GM12878 (cell line): ENCODE measurements around the gene RACK1.
A peak's percentile ranks its signal among the peaks of the same experiment; 100 is the strongest.

Experiments used
- CBFB ChIP-seq: IDR thresholded peaks from 2 replicates; pipeline ENCODE4 v1.6.1; 2016; ENCODE audit warnings: antibody characterized with exemption, low read depth
- CREM ChIP-seq: IDR thresholded peaks from 2 replicates; pipeline ENCODE4 v1.6.1; 2014; ENCODE audit warnings: antibody characterized with exemption, low read depth
- EP300 ChIP-seq, 2 experiments: fragments of 150-350 bp in 1 of 2; IDR thresholded peaks; 2 replicates each; pipeline ENCODE4 v1.6.1; 2011 to 2012; ENCODE audit warnings: low read depth in 2 of 2, low read length in 2 of 2, borderline replicate concordance in 1 of 2, improper control_type of control experiment in 1 of 2, inconsistent platforms in 1 of 2; ENCODE audit not compliant: control insufficient read depth in 1 of 2
- HCFC1 ChIP-seq: fragments of 150-350 bp; IDR thresholded peaks from 2 replicates; pipeline ENCODE4 v1.6.1; 2014; ENCODE audit warnings: low read length
- HDAC6 ChIP-seq: fragments of 200-600 bp; sonication (generic); IDR thresholded peaks from one replicate; pipeline ENCODE4 v1.8.0; 2017; ENCODE audit warnings: antibody characterized with exemption; ENCODE audit not compliant: unreplicated experiment
- HSF1 ChIP-seq: fragments of 150-350 bp; IDR thresholded peaks from 2 replicates; pipeline ENCODE4 v1.6.1; 2014; ENCODE audit warnings: mild to moderate bottlenecking, low read depth, low read length
- SP1 ChIP-seq: IDR thresholded peaks from one replicate; pipeline ENCODE4 v1.6.1; 2011; ENCODE audit warnings: low read depth, low read length
- TF ChIP-seq, protein P1 (sequence below): fragments of 450-650 bp; formaldehyde crosslinking; IDR thresholded peaks from 2 replicates; pipeline ENCODE4 v1.5.0; 2022; ENCODE audit warnings: mild to moderate bottlenecking, missing genetic modification characterization

GRCh38 chr5:181221792-181222629, 21.7 kb downstream of the RACK1 start:
- TF ChIP-seq CBFB (peak; percentile 92), HCFC1 (peak; percentile 29; the same call in 1 of the 2 replicates), HSF1 (no peak), CREM (peak; percentile 63; the same call in 1 of the 2 replicates), HDAC6 (no peak), EP300 (IDR thresholded peaks at IDR 0.05; ENCODE audit: borderline replicate concordance in 1 of 2, control insufficient read depth in 1 of 2, low read depth in 2 of 2, low read length in 2 of 2) (peak in 1 of 2 experiments; percentile 62; a peak in 1 of 4 replicates), SP1 (peak; percentile 53)
- TF ChIP-seq, protein P1, sequence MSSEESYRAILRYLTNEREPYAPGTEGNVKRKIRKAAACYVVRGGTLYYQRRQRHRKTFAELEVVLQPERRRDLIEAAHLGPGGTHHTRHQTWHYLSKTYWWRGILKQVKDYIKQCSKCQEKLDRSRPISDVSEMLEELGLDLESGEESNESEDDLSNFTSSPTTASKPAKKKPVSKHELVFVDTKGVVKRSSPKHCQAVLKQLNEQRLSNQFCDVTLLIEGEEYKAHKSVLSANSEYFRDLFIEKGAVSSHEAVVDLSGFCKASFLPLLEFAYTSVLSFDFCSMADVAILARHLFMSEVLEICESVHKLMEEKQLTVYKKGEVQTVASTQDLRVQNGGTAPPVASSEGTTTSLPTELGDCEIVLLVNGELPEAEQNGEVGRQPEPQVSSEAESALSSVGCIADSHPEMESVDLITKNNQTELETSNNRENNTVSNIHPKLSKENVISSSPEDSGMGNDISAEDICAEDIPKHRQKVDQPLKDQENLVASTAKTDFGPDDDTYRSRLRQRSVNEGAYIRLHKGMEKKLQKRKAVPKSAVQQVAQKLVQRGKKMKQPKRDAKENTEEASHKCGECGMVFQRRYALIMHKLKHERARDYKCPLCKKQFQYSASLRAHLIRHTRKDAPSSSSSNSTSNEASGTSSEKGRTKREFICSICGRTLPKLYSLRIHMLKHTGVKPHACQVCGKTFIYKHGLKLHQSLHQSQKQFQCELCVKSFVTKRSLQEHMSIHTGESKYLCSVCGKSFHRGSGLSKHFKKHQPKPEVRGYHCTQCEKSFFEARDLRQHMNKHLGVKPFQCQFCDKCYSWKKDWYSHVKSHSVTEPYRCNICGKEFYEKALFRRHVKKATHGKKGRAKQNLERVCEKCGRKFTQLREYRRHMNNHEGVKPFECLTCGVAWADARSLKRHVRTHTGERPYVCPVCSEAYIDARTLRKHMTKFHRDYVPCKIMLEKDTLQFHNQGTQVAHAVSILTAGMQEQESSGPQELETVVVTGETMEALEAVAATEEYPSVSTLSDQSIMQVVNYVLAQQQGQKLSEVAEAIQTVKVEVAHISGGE (CRISPR knock-in tag), result no peak; the same call in 1 of the 2 replicates
